Upper lobe of left lung (tissue), 4 donors: ENCODE results near the gene MOB2.

Experiments used
- POLR2A ChIP-seq, 4 donors: fragments of 450-650 bp; IDR thresholded peaks; one replicate each; pipeline ENCODE4 v1.5.1; 2016 to 2017; ENCODE audit warnings: antibody characterized with exemption in 4 of 4, mild to moderate bottlenecking in 2 of 4
- POLR2AphosphoS5 ChIP-seq, 2 donors: sonication (generic); formaldehyde crosslinking; IDR thresholded peaks; one replicate each; pipeline ENCODE4 v1.5.1; 2017; ENCODE audit warnings: antibody characterized with exemption in 2 of 2

- TF ChIP-seq POLR2AphosphoS5 (IDR thresholded peaks at IDR 0.05) (no peak), POLR2A (IDR thresholded peaks at IDR 0.05) (no peak)
These were observed 37.7 kb downstream of the MOB2 start for GRCh38 chr11:1448882-1449281.
